GM10266 (cell line): Measurements from ENCODE around the gene CDON.

Source experiments
- DNase-seq: peaks from one replicate; pipeline ENCODE4 v3.0.0; 2012; ENCODE audit errors: extremely low spot score
- CTCF ChIP-seq: IDR thresholded peaks from 2 replicates; pipeline ENCODE4 v1.5.1; 2012; ENCODE audit warnings: mild to moderate bottlenecking, low read depth; ENCODE audit not compliant: control insufficient read depth, insufficient read depth; ENCODE audit errors: missing control alignments

Gene CDON

GRCh38 chr11:126039485-126040271, 23.0 kb downstream of the CDON start:
- no peak for DNase-seq
- TF ChIP-seq CTCF = no peak

DNA sequence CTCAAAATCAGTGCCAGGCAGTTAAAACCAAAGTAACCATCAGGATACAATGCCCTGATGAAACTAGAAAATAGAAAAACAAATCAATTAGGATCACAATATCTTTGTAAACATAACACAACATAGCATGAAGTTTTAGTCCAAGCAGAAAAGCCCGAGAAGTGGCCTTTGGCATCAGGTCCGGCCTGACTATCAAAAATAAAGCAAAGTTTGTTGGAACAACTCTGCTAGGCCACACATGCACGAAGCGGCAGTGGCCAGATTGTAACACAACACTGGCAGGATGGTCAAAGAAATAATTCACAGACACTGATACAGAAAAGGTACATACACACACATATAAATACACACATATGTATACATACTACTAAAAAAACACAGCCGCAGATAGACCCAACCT, 26.9 kb downstream of the CDON start:
- no peak for TF ChIP-seq CTCF
- no peak for DNase-seq

GRCh38 chr11:126034933-126035425, 27.7 kb downstream of the CDON start:
- no peak for DNase-seq
- no peak for TF ChIP-seq CTCF

GRCh38 chr11:126034039-126034932, 28.4 kb downstream of the CDON start:
- DNase-seq = no peak
- TF ChIP-seq CTCF = no peak

- no peak for DNase-seq
- no peak for TF ChIP-seq CTCF
Observed at GRCh38 chr11:126032375-126032774, 30.3 kb downstream of the CDON start.

DNA sequence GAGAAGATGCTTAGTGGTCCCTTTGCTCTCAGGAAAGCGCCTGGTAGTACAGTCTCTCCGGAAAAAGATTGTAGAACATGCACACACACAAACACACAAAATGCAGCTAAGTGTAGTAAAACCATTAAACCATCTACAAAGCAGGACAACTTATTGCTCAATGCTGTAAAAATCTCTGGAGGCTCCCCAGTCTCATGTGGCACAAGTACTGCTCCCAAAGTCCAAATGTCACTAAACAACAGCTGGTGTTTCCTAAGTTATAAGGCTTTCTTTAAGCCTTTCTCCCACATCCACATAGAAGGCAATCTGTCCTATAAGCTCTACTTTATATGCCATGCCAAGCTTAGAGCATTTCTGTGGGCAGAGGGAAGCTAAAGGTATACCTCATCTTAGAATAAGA, 32.9 kb downstream of the CDON start:
- DNase-seq = no peak
- TF ChIP-seq CTCF = no peak
